Measurements from ENCODE around the gene ST7L.
A peak's percentile ranks its signal among the peaks of the same experiment; 100 is the strongest.

Gene ST7L

DNA sequence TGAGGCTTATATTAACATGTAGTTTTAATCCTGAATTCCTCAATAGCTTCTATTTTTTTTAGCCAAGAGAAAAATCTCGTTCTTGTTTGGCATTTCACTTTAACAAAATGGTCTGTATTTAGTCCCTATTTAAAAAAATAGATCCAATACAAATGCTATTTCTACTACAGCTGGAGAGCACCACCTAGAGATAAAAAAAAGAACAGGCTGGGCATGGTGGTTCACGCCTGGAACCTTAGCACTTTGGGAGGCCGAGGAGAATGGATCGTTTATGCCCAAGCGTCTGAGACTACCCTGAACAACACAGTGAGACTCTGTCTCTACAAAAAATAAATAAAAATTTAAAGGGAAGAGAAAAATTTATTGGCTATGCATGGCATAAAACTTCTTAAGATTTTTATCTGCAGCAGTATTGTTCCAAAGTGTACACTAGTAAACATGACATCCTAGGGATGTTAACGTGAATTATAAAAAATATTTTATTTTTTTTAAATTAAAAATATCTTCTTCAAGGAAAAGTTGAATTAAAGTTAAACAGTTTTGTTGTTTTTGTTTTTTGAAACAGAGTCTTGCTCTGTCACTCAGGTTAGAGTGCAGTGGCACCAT, 4.4 kb downstream of the ST7L start:
- peak in 1 of 2 donors; percentile 44 for DNase-seq

DNA sequence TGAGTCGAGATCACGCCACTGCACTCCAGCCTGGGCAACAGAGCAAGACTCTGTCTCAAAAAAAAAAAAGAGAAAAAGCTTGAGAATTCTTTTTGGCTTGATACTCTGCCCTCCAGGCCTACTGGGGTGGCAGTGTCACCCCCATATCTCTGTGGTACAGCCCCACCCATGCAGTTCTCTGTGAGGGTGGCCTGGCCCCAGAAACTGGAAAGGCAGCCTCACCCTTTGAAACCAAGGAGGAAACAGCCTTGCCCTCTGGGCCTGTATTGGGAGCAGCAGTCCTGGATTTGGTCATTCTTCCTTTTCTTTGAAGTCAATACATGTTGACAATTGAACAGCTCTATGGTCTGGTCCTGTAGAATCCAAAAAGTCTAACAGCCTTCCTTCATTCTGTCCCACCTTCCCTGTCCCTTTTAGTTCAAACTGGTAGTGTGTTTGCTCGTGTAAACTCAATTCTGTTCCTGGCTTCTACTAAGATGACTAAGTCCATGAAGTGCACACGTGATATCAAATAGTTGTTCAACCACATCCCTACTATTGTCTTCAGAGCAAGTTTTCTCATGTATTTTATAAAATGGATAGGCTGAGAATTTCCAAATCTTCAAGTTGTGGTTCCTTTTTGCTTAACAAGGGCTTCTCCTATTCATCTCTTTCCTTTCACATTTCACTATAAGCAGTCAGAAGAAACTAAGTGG, 13.2 kb downstream of the ST7L start:
- no peak for DNase-seq

- no peak for DNase-seq
Measured at GRCh38 chr1:112603541-112603940, 15.4 kb downstream of the ST7L start.

DNA sequence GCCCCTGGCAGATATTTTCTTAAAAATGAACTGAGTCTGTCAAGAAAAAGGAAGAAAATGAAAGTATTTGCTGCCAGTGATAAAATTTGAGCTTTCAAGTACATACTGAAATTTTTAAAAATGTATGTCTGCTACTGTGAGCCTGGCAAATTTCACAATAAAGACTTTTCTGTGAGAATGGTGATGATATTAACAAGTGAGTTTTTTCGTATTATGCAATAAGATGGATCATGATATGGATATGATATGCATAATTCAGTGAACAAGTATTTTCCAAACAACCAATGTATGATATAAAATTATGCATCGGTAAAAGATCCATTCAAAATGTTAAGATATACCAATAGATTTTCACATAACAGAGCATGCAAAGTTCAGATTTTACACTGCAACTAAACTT, 15.9 kb downstream of the ST7L start:
- no peak for DNase-seq

GRCh38 chr1:112599477-112599876, 19.5 kb downstream of the ST7L start:
- no peak for DNase-seq

DNA sequence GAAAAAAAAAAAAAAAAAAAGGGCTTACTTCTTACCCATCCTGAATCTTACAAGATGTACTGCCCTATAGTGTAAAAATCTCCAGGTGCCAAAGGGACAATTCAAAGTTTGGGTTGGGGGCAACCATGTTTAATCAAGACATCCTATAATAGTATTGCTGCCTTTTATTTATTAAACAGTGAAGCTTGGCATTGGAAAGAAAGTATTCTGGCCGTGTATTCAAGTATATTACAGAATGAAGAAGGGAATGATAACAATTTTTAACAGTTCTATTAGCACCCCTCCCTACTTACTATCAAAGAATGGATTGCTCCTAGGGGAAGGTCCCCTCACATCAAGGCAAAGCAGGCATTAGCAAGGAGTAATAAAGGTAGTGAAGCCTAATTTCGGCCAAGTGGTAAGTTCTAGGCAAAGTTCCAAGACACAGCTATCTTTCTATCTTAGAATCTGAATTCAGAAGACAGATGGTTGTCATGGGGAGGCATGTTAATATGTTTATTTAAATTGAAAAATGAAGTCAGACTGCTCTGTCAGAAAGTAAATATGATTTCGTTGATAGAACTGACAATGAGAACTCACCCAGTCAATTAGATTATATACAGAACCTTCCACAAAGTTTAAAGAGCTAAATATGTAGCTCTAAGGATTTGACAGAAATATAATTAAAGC, 24.6 kb downstream of the ST7L start:
- DNase-seq = no peak

- DNase-seq = no peak
Measured at GRCh38 chr1:112589766-112590165, 29.2 kb downstream of the ST7L start.

GRCh38 chr1:112583366-112583765, 35.6 kb downstream of the ST7L start:
- no peak for DNase-seq

GRCh38 chr1:112581586-112582192, 37.3 kb downstream of the ST7L start:
- no peak for DNase-seq

- DNase-seq = no peak
Measured at GRCh38 chr1:112579801-112580510, 39.0 kb downstream of the ST7L start.

DNA sequence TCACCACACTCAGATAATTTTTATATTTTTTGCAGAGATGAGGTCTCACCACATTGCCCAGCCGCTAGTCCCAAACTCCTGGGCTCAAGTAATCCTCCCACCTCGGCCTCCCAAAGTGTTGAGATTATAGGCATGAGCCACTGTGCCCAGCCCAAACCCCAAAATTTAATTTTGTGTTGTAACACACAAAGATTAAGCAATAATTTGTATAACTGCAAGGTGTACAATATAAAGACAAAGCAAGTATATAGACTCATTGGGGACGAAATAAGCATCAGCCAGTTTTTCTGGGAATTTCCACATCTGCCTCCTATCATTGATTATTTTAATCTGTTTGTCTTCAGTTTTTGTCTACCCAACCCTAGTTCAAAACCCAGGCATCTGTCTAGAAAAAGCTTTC, 42.7 kb downstream of the ST7L start:
- no peak for DNase-seq

DNA sequence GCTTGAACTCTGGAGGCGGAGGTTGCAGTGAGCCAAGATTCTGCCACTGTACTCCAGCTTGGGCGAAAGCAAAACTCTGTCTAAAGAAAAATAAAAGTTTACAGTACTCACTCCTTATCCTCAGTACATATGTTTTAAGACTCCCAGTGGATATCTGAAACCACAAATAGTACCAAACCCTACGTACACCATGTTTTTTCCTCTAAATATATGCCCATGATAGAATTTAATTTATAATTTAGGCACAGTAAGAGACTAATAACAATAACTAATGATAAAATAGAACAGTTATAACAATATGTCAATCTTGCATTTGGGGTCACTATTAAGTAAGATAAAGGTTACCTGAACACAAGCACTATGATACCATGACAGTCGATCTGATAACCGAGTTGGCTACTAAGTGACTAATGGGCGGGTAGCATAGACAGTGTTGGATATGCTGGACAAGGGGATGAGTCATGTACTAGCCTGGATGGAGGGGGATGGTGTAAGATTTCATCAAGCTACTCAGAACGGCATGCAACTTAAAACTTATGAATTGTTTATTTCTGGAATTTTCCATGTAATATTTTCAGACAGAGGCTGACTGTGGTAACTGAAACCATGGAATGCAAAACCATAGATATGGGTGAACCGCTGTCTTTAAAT, 43.7 kb downstream of the ST7L start:
- DNase-seq = no peak

DNA sequence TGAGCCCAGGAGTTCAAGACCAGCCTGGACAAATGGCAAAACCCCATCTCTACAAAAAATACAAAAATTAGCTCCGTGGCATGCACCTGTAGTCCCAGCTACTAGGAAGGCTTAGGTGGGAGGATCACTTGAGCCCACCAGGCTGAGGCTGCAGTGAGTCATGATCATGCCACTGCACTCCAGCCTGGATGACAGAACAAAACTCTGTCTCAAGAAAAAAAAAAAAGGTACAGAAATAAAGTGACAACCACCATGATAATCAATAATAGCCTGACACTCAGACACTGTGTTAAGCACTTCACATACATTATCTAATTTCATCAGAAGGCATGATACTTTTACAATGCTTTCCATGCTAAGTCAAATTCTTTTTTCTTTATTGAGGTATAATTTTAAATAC, 53.1 kb downstream of the ST7L start:
- no peak for DNase-seq

- DNase-seq = no peak
Measured at GRCh38 chr1:112564081-112564480, 54.9 kb downstream of the ST7L start.

DNA sequence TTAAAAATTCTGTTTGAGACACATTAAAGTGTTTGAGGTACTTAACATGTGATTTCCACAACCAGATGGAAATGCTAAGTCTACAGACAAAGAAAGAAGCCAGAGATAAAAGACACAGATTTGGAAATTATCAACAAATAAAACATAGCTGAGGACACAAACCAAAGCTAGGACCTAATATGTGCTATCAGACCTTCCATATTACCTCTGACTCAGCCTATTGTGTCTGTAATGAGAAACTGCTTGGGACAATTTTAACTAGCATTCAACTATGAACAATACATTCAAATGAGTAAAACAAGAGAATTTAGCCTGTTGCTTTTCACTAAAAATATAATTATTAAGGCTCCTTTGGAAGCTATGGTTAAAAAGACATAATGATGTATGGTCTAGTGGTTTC, 55.6 kb downstream of the ST7L start:
- DNase-seq = no peak

DNA sequence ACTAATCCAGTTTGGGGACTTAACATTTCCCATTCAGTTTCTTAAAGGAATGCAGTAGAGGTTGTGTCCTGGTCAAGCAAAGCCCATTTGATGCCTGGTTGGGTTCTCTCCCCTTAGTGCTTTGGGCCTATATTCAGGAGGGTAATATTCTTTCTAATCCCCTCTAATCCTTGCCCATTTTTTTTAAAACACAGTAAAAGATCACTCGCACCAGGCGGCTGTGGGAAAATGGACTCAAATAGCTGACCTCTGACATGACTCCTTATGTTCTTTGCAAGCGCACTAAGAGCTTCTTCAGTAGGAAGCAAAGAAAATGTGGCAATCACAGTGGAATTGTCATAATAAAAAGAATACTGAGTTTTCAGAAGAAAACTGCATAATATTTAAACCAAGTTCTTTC, 60.3 kb downstream of the ST7L start:
- no peak for DNase-seq

- DNase-seq = no peak
Measured at GRCh38 chr1:112557385-112557784, 61.6 kb downstream of the ST7L start.

- no peak for DNase-seq
Measured at GRCh38 chr1:112554411-112554810, 64.5 kb downstream of the ST7L start.

DNA sequence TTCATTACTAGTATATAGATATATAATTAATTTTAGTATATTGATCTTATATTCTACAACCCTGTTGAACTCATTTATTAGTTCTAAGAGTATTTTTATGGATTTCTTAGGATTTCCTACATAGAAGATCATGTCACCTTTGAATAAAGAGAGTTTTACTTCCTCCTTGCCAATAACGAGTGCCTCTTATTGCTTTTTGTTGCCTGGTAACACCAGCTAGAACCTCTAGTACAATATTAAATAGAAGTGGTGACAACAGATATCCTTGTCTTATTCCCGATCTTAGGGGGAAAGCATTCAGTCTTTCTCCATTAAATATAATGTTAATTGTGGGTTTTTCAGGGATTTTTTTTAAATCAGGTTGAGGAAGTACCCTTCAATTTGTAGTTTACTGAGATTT, 69.4 kb downstream of the ST7L start:
- no peak for DNase-seq

DNA sequence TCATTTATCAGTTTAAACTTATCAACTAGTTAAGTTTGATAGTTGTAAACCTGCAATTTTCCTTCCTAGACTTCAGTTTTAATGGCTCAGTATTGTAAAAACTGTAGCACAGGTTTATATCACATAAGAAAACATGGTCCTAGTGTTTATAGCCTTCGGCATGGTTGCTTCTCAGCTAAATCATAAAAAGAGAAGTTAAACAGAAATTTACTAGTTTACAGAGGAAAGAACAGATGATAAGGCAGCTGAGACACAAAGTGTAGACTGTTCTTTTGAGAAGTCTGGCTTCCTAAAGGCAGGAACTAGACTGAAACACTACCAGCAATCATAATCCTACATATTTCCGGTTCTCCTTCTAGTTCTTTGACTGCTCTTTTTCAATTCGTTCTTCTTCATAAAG, 70.4 kb downstream of the ST7L start:
- no peak for DNase-seq

DNA sequence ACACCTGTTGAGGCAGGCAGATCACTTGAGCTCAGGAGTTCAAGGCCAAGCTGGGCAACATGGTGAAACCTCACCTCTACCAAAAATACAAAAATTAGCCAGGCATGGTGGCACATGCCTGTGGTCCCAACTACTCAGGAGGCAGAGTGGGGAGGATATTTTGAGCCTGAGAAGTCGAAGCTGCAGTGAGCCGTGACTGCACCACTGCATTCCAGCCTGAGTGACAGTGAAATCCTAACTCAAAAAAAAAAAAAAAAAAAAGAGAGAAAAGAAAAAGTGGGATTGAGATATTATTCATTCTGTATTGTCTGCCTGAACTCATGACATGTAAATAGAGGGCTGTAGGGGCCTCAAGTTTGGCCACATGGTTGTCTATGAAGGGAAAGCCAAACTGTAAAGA, 72.9 kb downstream of the ST7L start:
- no peak for DNase-seq

GRCh38 chr1:112544751-112545150, 74.2 kb downstream of the ST7L start:
- no peak for DNase-seq

Measured in CD4-positive, alpha-beta T cell treated with Interleukin-1 beta for 1 hour (primary cell).